SKM-1 (cell line): ENCODE data around the gene MAP2K6.

Source experiments
- DNase-seq: peaks from one replicate; lab custom pipeline; 2025; ENCODE audit not compliant: unreplicated experiment; lab: John Stamatoyannopoulos, UW

The MAP2K6 gene

DNA sequence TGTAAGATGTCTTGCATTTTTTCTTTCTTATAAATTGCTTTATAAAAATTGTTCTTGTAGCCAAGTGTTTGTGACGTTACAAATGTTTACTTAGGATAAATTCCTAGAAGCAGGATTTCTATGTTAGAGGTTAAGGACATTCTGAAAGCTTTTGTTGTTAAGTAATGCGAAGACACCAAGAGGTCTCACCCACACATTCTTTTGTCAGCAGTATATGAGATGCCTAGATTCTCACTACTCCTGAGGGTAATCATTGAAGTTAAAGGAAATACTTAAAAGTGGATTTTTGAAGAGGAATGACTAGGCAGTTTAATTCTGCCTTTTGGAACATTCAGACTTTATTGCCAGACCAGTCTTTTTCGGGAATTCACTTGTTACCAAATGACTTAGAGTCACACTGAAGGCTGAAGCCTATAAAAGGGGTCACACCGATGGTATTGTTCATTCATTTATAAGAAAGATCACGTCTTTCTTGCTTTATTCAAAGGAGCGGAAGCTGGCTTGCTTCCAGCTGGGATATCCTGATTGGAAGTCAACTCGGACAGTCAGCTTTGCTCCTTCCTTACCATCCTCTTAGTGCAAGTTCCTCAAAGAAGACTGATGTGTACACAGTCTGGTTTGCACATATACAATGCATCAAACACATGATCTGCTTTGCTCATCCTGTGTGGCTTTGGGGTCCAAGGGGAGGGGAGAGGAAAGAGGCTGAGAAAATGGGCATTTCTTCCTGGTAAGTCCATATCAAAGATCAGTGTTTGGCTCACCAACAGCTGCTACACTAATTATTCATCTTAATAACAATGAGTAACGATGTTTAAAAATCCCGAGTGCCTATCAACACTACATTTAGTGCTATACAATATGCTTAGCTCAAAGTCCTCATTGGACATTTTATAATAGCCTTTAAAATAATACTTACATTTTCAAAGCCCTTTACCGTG is 160.0 kb downstream of the MAP2K6 start:
- DNase-seq = no peak

DNA sequence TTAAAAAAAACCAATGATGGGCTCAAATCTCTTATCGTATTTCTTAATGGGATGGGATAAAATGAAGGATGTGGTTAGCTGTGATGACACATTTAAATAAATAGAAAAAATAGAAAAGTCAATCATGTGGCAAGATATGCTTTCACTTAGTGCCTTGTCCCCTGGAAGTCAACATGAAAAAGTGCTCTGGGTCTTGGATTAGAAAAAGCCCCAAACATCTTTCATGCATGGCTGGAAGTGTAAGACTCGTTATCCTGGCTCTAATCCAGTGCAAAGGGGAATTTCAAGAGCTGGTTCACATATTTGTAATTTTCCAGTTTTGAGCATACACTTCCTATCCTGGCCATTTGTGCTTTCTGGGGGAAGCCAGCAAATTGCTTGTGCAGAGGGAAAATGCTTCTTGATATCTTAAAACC is 160.9 kb downstream of the MAP2K6 start:
- DNase-seq = no peak

DNA sequence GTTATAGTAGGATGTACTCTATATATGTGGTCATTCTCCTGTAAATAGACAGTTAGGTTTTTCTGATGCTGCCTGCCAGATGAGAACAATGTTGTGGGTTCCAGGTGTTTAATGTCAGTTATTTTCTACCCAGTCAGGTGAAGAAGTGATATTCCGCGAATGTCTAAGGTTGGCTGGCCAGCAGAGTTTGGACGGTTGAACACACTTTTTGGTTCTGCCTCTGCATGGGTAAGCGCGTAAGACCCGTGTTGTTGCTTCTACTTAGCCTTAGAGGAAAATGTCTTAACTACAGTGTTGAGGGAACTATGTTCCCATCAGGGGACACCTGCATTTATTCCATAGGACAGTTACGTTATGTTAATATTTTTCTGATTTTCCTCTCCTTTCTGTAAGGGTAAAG is 162.6 kb downstream of the MAP2K6 start:
- DNase-seq = no peak

DNA sequence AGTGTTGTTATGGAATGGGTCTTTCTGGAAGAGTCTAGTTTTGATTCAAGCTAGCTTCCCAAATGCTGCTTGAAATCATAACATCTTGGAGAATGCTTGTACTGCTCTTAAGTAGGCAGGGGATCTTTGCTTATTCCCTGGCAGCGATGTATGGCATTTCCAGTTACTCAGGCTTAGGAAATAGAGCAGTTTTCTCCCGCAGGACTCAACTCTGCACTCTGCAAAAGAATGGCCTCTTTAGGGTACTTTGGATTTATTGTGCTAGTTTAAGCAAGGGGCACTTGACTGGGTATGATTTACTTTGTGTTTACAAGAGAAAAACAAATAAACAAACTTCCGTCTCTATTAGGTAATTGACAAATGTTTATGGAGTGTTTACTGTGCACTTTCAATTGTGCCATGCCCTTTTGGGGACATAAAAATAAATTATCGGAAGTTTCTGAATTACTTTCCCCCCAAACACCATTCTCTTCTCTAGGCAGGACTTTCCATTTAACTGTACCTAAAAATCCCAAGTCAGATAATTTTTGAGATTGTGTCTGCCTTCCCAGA is 164.0 kb downstream of the MAP2K6 start:
- no peak for DNase-seq

GRCh38 chr17:69579961-69580677 is 165.6 kb downstream of the MAP2K6 start:
- DNase-seq = no peak

DNA sequence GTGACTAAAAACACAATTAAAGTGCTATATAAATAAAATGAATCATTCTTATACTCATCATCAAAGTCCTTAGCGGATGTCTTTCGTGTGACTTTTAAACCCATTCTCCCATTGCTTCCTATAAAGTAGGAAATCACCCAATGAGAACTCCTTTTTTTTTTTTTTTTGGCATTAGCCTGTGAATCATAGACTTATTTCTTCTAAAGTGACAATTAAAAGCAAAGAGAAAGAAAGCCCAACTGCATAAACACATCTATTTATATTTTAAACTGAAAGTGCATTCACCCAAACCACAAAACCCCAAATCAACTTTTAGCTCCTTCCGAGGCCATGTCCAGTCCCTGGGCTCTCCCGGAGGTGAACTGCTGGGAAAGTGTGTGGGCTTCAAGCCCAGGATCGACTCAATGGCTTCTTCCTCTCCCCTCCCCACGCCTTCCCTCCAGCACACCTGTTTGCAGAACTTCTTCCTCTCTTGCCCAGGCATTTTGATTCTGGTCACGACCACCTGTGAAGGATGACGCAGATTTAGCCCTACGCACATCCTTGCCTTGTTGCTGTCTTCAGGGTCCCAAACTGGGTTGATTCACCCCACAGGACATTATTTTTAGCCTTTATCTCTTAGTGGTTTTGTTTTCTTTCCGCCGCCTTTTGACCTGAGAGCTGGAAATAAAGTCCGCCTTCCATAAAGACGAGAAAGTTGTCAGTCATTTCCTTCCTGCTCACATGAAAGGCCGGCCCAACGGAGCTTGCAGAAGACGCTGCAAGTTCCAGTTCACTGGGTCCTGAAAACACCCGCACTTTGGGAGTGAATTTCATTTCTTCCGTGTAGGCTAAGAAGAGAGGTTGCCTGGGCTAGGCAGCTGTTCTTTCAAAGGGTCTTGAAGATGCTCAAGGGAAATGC is 166.8 kb downstream of the MAP2K6 start:
- DNase-seq = no peak

GRCh38 chr17:69588316-69588715 is 173.8 kb downstream of the MAP2K6 start:
- DNase-seq = no peak

- no peak for DNase-seq
Measured at GRCh38 chr17:69588827-69589239, 174.3 kb downstream of the MAP2K6 start.

- no peak for DNase-seq
Measured at GRCh38 chr17:69590671-69591070, 176.2 kb downstream of the MAP2K6 start.

GRCh38 chr17:69592692-69593350 is 178.3 kb downstream of the MAP2K6 start:
- DNase-seq = no peak

GRCh38 chr17:69593351-69593715 is 178.8 kb downstream of the MAP2K6 start:
- DNase-seq = no peak

- DNase-seq = no peak
Measured at GRCh38 chr17:69593716-69594115, 179.2 kb downstream of the MAP2K6 start.

DNA sequence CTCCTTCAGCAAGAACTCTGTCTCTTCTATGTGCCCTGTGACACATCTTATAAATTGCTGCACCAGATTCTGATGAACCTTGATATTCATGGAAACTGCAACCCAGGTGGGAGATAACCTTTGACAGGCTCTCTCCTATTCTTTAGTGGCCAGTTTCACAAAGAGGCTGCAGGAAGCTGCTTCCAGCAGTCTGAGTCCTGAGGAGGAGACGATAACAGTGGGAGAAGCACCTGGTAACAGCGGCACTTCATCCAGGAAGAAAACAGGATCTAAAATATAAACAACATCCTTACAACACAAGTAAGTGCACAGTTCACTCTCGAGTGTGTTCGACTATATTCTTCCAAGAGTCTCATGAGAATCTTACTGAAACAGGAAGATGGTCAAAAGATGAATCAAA is 180.1 kb downstream of the MAP2K6 start:
- DNase-seq = no peak

- no peak for DNase-seq
Measured at GRCh38 chr17:69596141-69596540, 181.6 kb downstream of the MAP2K6 start.

DNA sequence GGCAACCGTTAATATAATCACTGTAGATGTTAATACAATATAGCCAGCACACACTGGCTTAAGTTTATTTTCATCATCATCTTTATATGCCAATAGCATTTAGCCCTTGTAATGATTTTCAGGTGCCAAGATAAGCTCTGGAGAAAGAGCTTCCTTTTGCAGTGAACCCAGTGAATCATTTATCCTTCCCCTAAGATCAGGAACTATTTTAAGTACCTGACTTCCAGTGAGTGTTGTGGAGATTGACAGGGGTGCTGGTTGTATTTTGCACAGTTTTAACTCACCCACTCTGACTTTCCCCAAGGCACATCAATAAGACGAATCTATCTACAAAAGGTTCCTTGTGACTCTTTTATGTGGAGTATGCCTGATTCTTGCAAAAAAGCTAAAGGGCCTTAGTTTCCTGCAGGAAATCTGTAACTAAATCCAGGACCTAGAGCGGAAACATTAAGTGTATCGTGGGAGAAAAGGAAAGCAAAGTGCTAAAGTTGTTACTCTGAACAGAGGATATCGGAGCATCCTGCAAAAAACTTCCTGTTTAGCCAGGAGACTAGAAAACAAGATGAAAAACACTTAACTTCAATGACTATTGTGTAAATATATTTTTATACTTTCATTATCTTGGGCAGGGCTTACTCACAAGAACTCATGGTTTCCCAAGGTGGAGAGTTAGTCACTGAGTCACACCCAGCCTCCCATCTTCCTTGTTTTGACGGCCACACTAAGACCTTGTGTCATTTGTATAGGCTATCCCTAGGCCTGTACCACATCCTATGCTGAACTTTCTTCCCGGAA is 183.6 kb downstream of the MAP2K6 start:
- DNase-seq = no peak

DNA sequence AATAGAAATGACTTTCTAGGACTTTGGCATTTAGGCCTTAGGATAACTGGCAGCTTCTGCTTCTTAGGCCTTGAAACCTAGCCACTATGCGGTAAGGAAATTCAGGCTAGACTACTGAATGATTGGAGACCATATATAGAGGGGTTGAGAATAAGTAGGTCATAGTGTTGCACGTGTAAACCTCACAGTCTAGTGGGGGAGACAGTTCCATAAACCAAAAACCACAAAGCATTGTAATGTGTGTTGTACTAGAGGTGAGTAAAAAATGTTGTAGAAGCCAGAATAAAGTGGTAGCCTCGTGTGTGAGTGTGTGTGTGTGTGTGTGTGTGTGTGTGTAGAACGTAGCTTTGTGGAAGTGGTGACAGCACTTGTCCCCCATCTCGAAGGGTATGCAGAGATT is 188.5 kb downstream of the MAP2K6 start:
- no peak for DNase-seq
